Ascending aorta (tissue), 2 donors: ENCODE measurements around the gene KCNJ5. TPM values are rescaled to one million over a fixed set of nuclear protein-coding genes. Genes with fewer than 3 reads are reported as not detected.

Experiments
- DNase-seq, 2 donors: peaks; one replicate each; pipeline ENCODE4 v3.0.0-alpha.2; 2019; ENCODE audit warnings: low spot score in 2 of 2
- H3K27ac ChIP-seq, 2 donors: fragments of 200-600 bp; sonication (generic); one replicate each; pipeline ENCODE4 v1.5.1; 2016 to 2017; ENCODE audit warnings: mild to moderate bottlenecking in 1 of 2
- H3K27me3 ChIP-seq: fragments of 200-600 bp; sonication (generic); one replicate; pipeline ENCODE4 v1.5.1; 2017
- H3K36me3 ChIP-seq, 2 donors: fragments of 200-600 bp; sonication (generic); one replicate each; pipeline ENCODE4 v1.5.1; 2016
- H3K4me1 ChIP-seq, 2 donors: fragments of 200-600 bp; sonication (generic); one replicate each; pipeline ENCODE4 v1.5.1; 2016 to 2017; ENCODE audit warnings: mild to moderate bottlenecking in 1 of 2
- H3K4me3 ChIP-seq, 2 donors: fragments of 200-600 bp; sonication (generic); one replicate each; pipeline ENCODE4 v1.5.1; 2016 to 2017; ENCODE audit warnings: mild to moderate bottlenecking in 1 of 2
- H3K9me3 ChIP-seq, 2 donors: fragments of 200-600 bp; sonication (generic); one replicate each; pipeline ENCODE4 v1.5.1; 2016
- intact Hi-C: fragments of 100-400 bp; cut with DNase I; formaldehyde crosslinking; loops from one replicate; pipeline ENCODE4 v1.15.1; 2023
- total RNA-seq: library from RNA; depleted of rRNA; stranded (reverse); fragments of >200 nt; gene quantifications from one replicate; pipeline ENCODE4 v1.1.0, GENCODE V29; 2016
- TF ChIP-seq, protein P1 (sequence below), 3 experiments: fragments of 200-600 bp in 2 of 3; fragments of 450-650 bp in 1 of 3; sonication (generic) in 2 of 3; IDR thresholded peaks; one replicate each; pipeline ENCODE4 v1.5.1; 2016 to 2019; ENCODE audit warnings: antibody characterized with exemption in 3 of 3, mild to moderate bottlenecking in 1 of 3, moderate library complexity in 1 of 3

Gene KCNJ5
- total RNA-seq, 1 donor from 2014 or later, result 0.53 TPM

DNA sequence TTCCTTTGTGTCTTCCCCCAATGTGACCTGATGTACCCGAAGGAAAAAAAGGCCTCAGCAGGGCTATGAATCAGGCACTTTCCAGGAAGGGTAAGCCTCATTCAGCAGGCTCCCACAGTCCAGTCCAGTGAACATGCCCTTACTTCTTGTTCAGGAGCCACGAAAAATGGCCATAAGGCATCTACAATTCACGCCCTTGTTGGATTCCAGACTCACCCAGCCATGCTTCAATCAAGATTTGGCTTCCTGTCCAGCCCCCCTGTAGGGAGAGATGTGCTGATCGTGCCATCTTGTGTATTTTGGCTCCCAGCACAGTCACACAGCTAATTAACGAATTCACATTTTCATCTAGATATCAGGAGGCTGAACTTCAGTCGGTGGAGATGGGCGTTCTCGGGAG, 9.9 kb upstream of the KCNJ5 start:
- H3K36me3 ChIP-seq, result no peaks in the 10 kb centered on the region
- intact Hi-C loops, result no loop called here
- H3K9me3 ChIP-seq, result no peaks in the 10 kb centered on the region
- H3K27me3 ChIP-seq, result no peaks in the 10 kb centered on the region
- no peak overlapping the region for H3K27ac ChIP-seq
- no peak for DNase-seq
- H3K4me3 ChIP-seq, result no peak overlapping the region
- no peaks in the 10 kb centered on the region for H3K4me1 ChIP-seq
- TF ChIP-seq, protein P1, sequence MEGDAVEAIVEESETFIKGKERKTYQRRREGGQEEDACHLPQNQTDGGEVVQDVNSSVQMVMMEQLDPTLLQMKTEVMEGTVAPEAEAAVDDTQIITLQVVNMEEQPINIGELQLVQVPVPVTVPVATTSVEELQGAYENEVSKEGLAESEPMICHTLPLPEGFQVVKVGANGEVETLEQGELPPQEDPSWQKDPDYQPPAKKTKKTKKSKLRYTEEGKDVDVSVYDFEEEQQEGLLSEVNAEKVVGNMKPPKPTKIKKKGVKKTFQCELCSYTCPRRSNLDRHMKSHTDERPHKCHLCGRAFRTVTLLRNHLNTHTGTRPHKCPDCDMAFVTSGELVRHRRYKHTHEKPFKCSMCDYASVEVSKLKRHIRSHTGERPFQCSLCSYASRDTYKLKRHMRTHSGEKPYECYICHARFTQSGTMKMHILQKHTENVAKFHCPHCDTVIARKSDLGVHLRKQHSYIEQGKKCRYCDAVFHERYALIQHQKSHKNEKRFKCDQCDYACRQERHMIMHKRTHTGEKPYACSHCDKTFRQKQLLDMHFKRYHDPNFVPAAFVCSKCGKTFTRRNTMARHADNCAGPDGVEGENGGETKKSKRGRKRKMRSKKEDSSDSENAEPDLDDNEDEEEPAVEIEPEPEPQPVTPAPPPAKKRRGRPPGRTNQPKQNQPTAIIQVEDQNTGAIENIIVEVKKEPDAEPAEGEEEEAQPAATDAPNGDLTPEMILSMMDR (IDR thresholded peaks at IDR 0.05), result no peak

DNA sequence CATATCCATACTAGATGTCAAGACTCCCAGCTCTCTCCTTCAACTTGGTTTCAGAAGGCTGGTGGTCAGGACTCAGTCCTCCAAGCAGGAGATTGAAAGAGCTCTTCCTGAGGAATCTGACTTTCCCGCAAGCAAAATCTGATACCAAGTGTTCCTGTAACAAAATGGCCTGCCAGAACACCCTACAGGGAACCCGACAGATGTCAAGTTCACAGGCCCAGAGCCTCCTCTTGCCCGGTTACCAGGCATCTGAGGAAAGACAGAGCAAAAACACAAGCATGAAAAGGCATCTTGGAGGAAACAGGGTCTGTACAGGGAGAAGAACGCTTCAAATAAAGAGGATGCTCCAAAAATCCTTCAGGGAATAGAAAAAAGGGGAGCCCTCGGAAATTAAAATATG, 8.7 kb upstream of the KCNJ5 start:
- H3K36me3 ChIP-seq, result no peaks in the 10 kb centered on the region
- no peaks in the 10 kb centered on the region for H3K9me3 ChIP-seq
- no peak overlapping the region for H3K4me3 ChIP-seq
- intact Hi-C loops, result no loop called here
- no peaks in the 10 kb centered on the region for H3K4me1 ChIP-seq
- H3K27me3 ChIP-seq, result no peaks in the 10 kb centered on the region
- TF ChIP-seq, protein P1 (IDR thresholded peaks at IDR 0.05), result no peak
- no peak for DNase-seq
- H3K27ac ChIP-seq, result no peak overlapping the region

DNA sequence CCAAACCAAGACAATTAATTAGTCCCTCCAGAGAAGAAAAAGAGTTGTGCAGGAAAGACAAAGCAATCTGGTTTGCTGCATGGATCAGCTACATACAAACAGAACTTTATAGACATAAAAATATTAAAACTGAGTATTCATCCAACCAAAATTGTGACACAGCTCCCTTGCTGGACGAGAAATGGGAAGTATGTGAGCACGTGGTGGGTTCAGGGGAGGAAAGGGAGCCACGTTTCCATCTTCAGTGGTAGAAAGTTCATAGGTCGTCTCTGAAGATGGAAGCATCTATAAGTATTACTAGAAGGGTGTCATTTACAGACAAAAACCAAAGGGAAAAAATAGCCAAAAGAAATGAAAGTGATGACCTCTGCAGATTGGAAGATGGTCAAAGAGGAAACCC, 7.1 kb upstream of the KCNJ5 start:
- Histone ChIP-seq H3K4me1 (no peaks in the 10 kb centered on the region), H3K9me3 (no peaks in the 10 kb centered on the region), H3K27me3 (no peaks in the 10 kb centered on the region), H3K27ac (no peak overlapping the region), H3K4me3 (no peak overlapping the region), H3K36me3 (no peaks in the 10 kb centered on the region)
- no peak for DNase-seq
- intact Hi-C loops, result loop anchor here (1.0 kb wide), 1 partner anchor 72 kb away; no protein-coding TSS in a partner anchor
- TF ChIP-seq, protein P1 (IDR thresholded peaks at IDR 0.05), result no peak

DNA sequence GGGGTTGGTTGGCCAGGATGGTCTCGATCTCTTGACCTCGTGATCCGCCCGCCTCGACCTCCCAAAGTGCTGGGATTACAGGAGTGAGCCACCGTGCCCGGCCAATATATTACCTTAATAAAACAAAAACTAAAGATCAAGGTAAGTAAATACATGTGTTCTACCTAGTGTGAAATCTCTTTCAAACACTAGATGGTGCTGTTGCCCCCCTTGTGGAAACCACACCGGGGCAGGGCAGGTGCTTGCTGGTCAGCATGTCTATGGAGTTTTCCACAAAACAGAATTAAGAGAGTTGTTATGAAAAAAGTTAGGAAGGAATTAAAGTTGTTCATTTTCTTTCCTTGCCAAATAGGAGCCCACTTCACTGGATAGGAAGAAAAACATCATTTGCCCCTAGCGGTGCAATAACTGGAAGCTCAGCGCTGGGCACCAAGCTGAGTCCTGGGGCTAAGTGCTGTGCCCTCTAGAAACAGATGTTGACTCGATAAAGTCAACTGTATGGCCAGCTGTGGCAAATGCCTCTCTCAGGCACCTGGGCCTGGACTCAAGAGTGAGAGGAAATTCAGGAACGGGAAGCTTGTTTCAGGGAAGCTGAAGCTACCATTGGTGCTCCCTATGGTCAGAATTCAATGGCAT, 6.3 kb upstream of the KCNJ5 start:
- H3K27me3 ChIP-seq, result no peaks in the 10 kb centered on the region
- DNase-seq, result no peak
- no peaks in the 10 kb centered on the region for H3K9me3 ChIP-seq
- TF ChIP-seq, protein P1 (IDR thresholded peaks at IDR 0.05), result peak; percentile 84 to 89 (median 84)
- no peak overlapping the region for H3K27ac ChIP-seq
- no peak overlapping the region for H3K4me3 ChIP-seq
- intact Hi-C loops, result loop anchor here (1.0 kb wide), 1 partner anchor 71 kb away; no protein-coding TSS in a partner anchor
- no peaks in the 10 kb centered on the region for H3K4me1 ChIP-seq
- H3K36me3 ChIP-seq, result no peaks in the 10 kb centered on the region

DNA sequence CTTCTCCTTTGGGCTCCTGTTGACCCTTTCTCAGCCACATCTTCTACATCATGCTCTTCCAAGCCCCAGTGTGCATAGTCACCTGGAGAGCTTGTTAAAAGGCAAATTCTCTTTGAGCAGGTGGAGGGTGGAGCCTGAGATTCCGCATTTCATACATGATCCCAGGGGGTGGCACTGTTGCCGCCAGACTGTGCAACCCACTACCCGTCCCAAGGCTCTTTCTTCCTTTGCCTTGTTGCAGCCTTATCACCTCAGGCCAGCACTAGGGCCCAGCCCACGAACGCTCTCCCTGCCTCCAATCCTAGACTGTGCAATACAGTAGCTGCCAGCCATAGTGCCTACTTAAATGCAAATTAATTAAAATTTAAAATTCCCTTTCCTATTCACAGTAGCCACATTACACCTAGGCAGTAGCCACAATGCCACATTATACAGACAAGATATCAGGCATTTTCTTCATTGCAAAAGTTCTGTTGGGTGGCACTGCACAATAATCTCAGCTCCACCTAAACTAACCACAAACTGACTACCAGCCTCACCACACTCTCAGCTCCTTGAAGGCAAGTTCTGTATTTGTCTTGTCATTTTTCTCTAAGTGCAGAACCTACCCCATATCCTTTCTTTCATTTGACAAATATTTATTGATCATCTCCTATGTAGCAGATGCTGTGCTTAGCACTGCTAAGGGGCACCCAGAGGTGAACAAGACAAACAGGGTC, 4.6 kb upstream of the KCNJ5 start:
- no peak overlapping the region for H3K4me3 ChIP-seq
- H3K9me3 ChIP-seq, result no peaks in the 10 kb centered on the region
- no peak overlapping the region for H3K27ac ChIP-seq
- intact Hi-C loops, result no loop called here
- TF ChIP-seq, protein P1 (IDR thresholded peaks at IDR 0.05), result no peak
- no peak for DNase-seq
- H3K36me3 ChIP-seq, result no peaks in the 10 kb centered on the region
- H3K27me3 ChIP-seq, result no peaks in the 10 kb centered on the region
- peaks cover 2 to 5% of the 10 kb centered on the region in 2 donors for H3K4me1 ChIP-seq
